Neuron (in vitro differentiated cells): ENCODE measurements around the gene COMT.

ENCODE experiments used
- H2AFZ ChIP-seq: one replicate; pipeline ENCODE4 v1.6.1; 2013; ENCODE audit warnings: low read depth, mild to moderate bottlenecking, inconsistent platforms, low read length, moderate library complexity
- H3K27me3 ChIP-seq: one replicate; pipeline ENCODE4 v1.6.1; 2013; ENCODE audit warnings: low read length; ENCODE audit not compliant: insufficient read depth
- H3K36me3 ChIP-seq: one replicate; pipeline ENCODE4 v1.6.1; 2013; ENCODE audit warnings: low read length; ENCODE audit not compliant: insufficient read depth
- H3K4me1 ChIP-seq: one replicate; pipeline ENCODE4 v1.6.1; 2013; ENCODE audit warnings: low read length; ENCODE audit not compliant: insufficient read depth
- H3K4me3 ChIP-seq: 2 replicates; pipeline ENCODE4 v1.5.1; 2013; ENCODE audit warnings: mild to moderate bottlenecking, low read length, moderate library complexity
- H3K9me3 ChIP-seq: one replicate; pipeline ENCODE4 v1.6.1; 2013; ENCODE audit warnings: low read length

Gene COMT

DNA sequence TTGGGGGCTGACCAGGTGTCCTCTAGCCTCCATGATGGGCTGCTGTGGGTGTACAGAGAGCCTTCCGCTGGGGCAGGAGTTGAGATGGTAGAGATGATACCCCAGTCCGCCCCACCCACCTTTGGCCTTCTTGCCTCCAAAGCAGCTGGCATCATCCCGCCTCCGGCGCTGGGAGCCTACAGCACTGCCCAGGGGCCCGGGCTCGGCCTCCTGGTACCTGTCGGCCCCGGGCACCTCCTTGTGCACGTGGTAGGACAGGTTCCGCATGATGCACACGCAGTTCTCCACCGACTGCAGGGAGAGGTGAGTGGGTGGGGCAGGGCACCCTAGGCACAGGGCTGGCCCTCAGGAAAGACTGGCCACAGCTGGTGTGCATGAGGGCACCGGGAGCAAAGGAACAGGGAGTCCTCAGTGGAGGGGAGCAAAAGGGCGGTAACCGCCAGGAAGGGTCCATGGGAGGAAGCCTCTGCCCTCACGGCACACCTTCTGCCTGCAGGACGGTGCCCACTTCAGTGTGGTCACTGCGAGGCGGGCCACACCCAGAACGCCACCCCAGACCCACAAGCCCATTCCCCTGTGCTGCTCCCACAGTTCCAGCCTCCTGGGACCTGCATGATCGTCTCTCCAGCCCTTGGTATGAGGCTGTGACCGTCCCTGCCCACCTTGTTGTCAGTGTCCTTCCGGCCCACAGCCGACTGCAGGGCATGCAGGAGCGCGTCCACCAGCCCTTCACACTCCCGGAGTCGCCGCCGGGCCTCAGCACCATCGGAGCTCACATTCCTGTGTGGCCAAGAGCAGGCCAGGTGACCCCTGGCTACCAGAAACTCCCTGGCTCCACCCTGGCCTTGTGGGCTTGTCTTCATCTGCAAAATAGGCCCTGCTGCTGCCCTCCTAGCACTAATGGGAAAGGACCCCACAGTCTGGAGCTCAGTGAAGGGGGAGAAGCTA lies 36.0 kb downstream of the COMT start:
- Histone ChIP-seq H3K36me3 (peaks cover 79% of the 10 kb centered on the region), H3K9me3 (no peaks in the 10 kb centered on the region), H3K27me3 (no peaks in the 10 kb centered on the region), H2AFZ (no peak overlapping the region), H3K4me3 (no peak overlapping the region), H3K4me1 (peaks cover 17% of the 10 kb centered on the region)

DNA sequence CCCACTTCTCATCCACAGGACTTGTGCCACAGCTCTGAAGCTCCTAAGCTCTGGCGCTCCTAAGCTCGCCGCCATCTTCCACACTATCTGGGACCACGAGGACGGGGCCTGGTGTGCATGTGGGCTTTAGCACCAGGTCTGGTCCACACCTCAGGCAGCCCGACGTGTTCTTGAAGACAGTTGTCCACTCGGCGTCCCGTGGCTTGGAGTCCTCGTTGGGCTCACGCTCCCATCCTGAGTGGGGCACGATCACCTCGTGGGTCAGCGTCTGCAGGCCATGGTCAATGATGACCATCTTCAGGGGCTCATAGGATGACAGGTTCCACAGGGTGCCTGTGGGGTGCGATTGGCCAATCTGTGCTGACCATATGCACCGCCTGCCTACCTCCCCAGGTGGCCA lies 37.2 kb downstream of the COMT start:
- Histone ChIP-seq H2AFZ (no peak overlapping the region), H3K4me3 (no peak overlapping the region), H3K4me1 (peaks cover 18% of the 10 kb centered on the region), H3K36me3 (peaks cover 72% of the 10 kb centered on the region), H3K27me3 (no peaks in the 10 kb centered on the region), H3K9me3 (no peaks in the 10 kb centered on the region)

DNA sequence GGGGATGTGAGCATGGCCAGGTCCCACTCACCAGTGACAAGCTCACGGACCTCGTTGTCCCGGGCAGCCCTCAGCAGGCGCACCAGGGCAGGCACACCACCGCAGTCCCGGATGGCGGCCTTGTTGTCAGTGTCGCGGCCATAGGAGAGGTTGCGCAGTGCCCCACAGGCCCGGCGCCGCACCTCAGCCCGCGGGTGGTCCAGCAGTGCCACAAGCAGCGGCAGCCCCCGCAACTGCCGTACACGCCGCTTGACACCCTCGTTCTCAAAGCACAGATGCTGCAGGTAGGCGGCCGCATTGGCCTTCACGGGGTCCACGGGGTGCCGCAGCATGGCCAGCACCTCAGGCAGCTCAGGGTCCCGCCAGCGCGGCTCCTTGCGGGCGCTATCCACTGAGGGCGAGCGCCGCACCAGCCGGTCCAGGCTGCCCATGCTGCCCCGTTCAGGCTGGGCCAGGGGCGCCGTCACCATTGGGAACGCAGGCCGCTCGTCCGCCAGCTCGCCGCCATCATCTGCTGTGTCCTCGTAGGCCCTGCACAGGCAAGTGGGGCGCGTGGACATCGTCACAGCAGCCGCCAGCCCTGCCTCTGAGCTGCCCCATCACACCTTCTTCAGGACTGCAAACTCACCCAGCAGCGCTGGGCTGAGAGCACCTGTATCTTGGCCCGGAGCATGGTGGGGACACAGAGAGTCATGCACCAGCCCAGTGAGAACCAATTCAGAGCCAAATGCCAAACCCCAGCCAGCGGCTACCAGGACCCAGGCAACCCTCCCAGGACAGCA lies 38.3 kb downstream of the COMT start:
- Histone ChIP-seq H3K27me3 (no peaks in the 10 kb centered on the region), H3K4me3 (no peak overlapping the region), H3K36me3 (peaks cover 67% of the 10 kb centered on the region), H3K4me1 (peaks cover 22% of the 10 kb centered on the region), H3K9me3 (no peaks in the 10 kb centered on the region), H2AFZ (no peak overlapping the region)

DNA sequence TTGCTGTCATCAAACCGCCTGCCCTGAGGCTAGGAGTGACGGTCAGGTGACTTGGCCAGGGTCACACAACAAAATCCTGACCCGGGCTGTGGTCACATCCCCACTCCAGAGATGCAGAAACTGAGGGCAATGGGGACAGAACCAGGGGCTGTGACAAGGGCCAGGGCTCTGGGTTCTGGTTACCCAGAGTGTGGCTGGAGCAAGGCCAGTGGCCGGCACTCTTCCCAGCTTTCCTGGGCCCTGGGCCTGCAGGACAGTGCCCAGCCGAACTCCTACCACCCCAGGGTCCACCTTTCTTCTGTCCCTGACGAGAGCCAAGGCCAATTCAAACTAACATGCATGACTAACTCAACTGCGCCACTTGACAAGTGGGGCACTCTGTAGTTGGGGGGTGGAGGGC lies 39.2 kb downstream of the COMT start:
- Histone ChIP-seq H2AFZ (no peak overlapping the region), H3K9me3 (no peaks in the 10 kb centered on the region), H3K36me3 (peaks cover 65% of the 10 kb centered on the region), H3K27me3 (no peaks in the 10 kb centered on the region), H3K4me3 (no peak overlapping the region), H3K4me1 (peaks cover 22% of the 10 kb centered on the region)

DNA sequence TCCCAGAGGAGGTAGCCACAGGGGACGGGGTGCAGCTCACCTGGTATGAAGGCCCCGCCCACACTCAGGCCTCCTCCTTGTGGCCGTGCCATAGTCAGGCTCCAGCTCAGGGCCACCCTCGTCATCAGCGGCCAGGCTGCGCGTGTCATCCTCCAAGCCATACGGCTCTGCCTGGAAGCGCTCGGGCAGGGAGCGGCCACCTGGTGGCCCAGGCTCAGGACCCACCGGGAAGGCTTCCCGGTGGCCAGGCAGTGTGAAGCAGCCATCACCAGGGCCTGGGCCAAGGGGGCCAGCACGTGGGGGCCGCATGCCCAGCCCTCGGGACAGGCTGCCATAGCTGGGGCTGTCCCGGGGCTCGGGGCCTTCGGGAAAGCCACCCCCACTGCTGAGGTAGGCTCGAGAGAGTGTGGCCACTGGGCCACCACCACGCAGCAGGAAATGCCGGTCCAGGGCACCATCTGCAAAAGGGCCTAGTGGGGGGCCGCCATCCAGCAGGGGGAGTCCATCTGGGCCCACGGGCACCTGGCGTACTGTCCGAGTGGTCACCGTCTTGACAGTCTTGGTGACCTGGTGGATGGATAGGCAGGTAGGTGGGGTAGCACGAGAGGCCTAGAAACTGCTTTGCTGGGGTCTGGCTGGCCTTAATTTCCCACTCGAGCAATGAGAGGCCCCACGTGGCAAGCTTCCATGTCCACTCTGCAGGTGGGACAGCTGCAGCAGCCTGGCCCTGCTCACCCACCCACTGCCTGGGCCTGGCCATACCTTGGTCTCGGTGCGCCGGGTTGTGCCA lies 39.8 kb downstream of the COMT start:
- no peak overlapping the region for H2AFZ ChIP-seq
- no peaks in the 10 kb centered on the region for H3K27me3 ChIP-seq
- H3K36me3 ChIP-seq, result peaks cover 64% of the 10 kb centered on the region
- H3K4me1 ChIP-seq, result peaks cover 27% of the 10 kb centered on the region
- H3K4me3 ChIP-seq, result no peak overlapping the region
- no peaks in the 10 kb centered on the region for H3K9me3 ChIP-seq

DNA sequence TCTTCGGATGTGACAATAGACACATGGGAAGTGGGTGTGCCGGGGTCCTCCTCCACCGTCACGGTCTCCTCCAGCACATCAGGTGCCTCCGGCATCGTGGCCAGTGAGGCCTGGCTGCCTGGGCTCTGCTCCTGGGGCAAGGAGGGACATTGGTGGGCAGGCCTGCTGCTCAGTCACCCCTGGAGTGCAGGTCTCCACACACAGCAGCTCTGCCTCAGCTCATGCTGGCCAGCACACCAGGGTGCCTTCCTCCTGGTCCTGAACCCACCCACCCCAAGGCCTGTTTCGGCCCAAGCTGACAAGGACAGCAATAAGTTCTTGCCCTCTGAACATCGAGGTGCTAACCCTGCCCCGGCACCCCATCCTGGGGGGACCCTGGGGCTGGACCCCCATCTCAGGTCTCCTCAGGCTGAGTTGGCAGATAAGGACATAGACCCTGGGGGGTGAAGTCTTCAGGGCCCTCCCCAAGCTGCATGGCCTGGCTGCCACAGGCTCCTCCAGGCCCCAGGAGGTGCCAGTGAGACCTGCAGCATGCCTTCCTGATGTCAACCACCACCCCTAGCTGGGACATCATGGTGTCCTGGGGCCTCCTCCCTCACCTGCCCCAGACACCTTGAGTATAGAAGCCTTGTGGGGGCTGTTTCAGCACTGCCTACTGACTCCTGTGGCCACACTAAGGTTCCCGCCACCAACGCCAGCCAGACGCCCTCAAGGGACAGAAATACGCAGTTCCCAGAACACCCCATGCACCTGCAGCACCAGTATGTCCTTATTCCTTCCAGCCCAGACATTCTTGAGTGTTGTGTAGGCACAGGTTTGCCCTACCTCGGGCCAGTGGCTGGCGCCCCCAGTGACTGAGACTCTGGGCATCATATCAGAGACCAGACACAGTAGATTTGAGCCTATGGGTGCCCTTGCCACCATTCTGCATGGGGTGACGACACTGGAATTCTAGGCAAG lies 40.7 kb downstream of the COMT start:
- Histone ChIP-seq H3K4me1 (peaks cover 29% of the 10 kb centered on the region), H3K36me3 (peaks cover 56% of the 10 kb centered on the region), H3K4me3 (no peak overlapping the region), H2AFZ (no peak overlapping the region), H3K9me3 (no peaks in the 10 kb centered on the region), H3K27me3 (no peaks in the 10 kb centered on the region)

DNA sequence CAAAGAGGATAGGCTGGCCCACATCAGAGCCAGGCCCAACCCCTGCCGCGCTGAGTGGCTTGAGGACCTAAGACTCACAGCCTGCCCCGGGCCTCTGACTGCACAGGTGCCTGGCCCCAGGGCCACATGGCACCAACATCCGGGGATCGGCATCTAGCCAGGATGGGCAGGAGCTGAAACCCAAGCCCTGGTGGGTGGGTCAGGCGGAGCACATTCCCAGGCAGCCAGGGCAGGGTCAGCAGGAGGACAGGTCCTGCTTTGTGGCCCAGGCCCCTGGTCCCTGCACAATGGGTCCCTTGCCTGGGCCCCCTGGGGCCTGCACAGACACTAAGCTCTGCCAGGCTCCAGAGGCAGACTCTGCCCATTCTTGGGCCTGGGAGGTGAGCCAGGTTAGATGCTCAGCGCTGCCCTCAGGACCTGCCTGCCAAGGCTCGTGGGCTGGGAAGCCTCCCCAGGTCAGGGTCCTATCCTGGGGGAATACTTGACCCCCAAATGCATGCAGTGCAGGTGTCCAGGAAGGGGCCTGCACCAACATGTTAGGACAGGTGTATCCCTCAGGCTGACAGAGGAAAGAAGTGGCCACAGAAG lies 41.5 kb downstream of the COMT start:
- no peak overlapping the region for H3K4me3 ChIP-seq
- H2AFZ ChIP-seq, result no peak overlapping the region
- no peaks in the 10 kb centered on the region for H3K27me3 ChIP-seq
- H3K36me3 ChIP-seq, result peaks cover 48% of the 10 kb centered on the region
- H3K9me3 ChIP-seq, result no peaks in the 10 kb centered on the region
- H3K4me1 ChIP-seq, result peaks cover 32% of the 10 kb centered on the region

DNA sequence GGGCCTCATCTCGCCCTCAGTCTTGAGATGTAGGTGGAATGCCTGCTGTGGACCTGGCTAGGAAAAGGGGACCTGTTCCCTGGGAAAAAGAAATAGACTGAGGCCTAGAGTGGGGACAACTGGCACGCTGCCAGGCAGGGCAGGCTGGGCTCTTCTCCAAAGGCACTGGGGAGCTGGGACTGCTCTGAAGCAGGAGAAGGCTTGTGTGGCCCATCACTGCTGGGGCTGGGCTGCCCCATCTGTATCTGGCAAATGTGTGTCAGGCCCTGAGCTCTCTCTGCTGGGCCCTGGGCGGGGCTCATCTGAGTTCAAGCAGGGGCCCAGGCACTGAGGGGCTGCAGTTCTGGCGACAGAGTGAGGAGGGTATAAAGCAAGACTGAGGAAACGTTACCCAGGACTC lies 42.2 kb downstream of the COMT start:
- peaks cover 32% of the 10 kb centered on the region for H3K4me1 ChIP-seq
- H3K4me3 ChIP-seq, result no peak overlapping the region
- H2AFZ ChIP-seq, result no peak overlapping the region
- H3K27me3 ChIP-seq, result no peaks in the 10 kb centered on the region
- H3K36me3 ChIP-seq, result peaks cover 42% of the 10 kb centered on the region
- H3K9me3 ChIP-seq, result no peaks in the 10 kb centered on the region

DNA sequence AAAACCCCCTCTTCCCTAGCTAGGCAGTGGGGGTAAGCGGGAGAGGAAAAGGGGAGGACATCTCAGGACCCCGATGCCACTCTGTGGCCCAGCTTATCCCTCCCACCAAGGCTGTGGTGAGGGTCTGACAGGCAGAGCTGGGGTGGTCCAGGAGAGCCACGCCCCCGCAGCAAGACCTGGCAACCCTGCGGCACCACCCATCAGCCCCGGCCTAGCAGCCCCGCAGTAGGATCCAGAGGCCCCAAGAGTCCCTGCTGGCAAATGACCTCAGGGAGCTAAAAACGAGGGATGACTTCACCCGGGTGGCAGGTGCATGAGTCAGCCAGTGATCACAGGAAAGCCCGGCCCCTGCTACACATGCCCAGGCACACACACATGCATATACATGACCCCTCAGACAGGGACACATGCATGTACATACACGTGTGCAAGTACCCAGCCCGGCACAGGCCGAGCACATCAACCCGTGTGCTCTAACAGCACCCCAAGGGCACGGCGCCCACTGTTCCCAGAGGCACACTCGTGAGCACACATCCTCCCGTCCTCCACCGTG lies 42.7 kb downstream of the COMT start:
- Histone ChIP-seq H3K4me1 (peaks cover 32% of the 10 kb centered on the region), H3K4me3 (no peak overlapping the region), H3K9me3 (no peaks in the 10 kb centered on the region), H2AFZ (no peak overlapping the region), H3K27me3 (no peaks in the 10 kb centered on the region), H3K36me3 (peaks cover 36% of the 10 kb centered on the region)

DNA sequence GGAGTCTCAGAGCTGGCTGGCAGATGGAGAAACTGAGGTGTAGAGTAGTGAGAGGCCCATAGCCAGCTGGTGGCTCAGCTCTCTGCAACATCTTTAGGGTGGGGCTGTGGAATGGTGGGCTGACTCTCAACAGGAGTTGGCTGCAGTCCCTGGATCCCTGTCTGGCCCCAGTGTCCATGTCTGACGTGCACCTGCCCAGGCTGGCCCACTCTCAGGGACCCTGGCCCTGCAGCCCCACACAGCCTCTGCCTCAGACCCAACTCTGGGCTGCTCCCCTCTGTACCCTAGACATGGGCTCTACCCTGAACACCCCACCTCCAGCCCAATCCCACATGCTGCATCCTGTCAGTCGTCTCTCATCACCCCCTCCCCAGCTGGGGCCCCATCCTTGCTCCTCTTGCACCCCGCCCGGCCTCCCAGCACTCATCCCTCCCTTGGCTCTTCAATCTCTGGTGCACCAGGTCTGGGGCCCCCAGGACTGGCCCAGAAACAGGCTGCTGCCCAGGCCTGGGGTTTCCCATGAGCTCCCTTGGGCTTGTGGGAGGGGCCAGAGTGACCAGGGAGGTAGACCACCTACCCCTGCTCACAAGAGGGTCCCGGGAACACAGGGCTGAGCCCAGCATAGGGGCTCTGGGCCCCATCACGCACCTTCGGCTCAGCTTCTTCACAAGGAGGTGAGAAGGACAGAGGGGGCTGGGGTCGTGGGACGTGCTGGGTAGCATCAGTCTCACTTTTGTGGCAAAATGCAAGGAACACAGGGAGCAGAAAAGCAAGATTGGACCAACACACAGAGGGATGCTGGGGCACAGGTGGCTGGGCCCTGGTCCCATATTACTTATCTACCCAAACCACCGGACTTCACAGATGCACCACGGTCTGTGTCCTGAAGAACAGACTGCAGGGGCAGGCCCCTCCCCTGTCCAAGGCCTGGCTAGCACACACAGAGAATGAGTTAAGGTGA lies 43.6 kb downstream of the COMT start:
- Histone ChIP-seq H3K4me1 (peaks cover 32% of the 10 kb centered on the region), H3K9me3 (no peaks in the 10 kb centered on the region), H3K36me3 (peaks cover 28% of the 10 kb centered on the region), H3K27me3 (no peaks in the 10 kb centered on the region), H3K4me3 (peak overlapping the region; percentile 76), H2AFZ (no peak overlapping the region)

DNA sequence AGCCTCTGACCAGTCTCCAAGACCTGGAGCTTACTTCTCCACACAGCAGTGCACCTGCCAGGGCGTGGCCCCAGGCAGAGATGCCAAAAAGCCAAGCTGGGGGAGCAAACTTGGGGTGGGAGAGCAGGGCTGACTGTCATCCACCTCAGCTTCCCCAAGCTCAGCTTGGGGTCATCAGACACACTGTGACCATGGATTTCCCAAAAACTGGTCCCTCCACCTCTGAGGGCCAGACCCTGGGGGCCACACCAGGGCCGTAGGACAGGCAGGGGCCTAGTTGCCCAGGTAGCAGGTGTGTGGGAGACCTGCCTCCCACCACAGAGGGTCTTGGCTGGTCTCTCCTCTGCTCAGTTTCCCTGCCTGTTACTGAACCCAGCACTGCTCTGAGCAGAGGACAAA lies 44.4 kb downstream of the COMT start:
- Histone ChIP-seq H3K36me3 (peaks cover 19% of the 10 kb centered on the region), H3K27me3 (no peaks in the 10 kb centered on the region), H2AFZ (no peak overlapping the region), H3K4me3 (peak overlapping the region; percentile 76), H3K9me3 (no peaks in the 10 kb centered on the region), H3K4me1 (peaks cover 32% of the 10 kb centered on the region)
